Stimulated activated CD4-positive, alpha-beta T cell treated with anti-CD3 and anti-CD28 coated beads, Interleukin-12 subunit alpha, Interleukin-12 subunit beta, amount 100 ng/mL, for 24 hours (primary cell): ENCODE results near the gene CCDC170.

Experiments
- DNase-seq, 2 experiments: peaks; one replicate each; pipeline ENCODE4 v3.0.0-alpha.2; 2020; ENCODE audit warnings: low read depth in 2 of 2

CCDC170 gene

GRCh38 chr6:151656392-151656791 is 162.6 kb downstream of the CCDC170 start:
- DNase-seq: no peak

DNA sequence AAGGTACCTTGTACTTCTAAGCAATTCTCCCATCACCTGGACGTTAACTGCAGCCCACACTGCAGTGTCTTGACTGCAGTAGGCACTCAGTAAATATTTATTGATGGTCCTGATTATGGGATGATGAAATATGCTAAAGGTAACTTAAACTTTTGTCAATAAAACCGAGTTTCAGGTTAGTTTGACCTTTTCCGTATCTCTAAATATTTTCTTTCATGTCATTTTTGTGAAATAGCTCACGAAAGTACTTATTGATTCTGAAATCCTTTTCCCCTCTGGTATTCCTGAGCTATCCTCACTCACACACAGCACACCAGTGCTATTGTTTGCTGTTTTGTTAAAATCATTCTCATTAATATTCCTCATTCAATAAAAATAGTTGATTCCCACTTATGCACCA is 164.3 kb downstream of the CCDC170 start:
- no peak for DNase-seq

GRCh38 chr6:151659212-151659611 is 165.4 kb downstream of the CCDC170 start:
- no peak for DNase-seq

DNA sequence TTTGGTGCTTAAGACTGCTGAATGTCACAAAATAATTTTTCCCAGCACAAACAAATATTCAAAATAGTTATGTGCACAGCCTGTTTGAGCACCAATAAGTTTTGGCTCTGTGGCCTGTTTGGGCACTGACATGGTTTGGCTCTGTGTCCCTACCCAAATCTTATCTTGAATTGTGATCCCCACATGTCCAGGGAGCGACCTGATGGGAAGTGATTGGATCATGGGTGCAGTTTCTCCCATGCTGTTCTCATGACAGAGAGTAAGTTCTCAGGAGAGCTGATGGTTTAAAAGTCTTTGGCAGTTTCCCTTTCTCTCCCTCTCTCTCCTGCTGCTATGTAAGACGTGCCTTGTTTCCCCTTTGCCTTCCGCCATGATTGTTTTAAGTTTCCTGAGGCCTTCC is 167.7 kb downstream of the CCDC170 start:
- no peak for DNase-seq

- no peak for DNase-seq
Observed at GRCh38 chr6:151661928-151662327, 168.1 kb downstream of the CCDC170 start.

DNA sequence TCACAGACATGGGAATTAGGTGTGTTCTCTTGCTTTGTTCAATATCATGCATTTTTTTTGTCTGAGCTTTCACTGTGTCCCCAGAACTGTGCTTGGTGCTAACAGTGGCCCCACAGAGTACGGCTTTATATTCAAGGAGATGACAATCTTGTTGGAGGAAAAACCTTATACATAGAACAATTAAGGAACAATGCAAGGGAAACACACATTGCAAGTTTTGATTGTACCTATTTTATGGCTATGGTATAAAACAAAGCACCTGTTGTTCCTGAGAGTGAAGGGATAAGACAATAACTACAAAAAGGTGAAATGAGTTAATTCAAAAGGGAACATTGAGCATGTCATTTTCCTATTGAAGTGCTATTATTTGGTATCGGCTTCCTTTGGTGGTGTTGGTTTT is 169.7 kb downstream of the CCDC170 start:
- no peak for DNase-seq

DNA sequence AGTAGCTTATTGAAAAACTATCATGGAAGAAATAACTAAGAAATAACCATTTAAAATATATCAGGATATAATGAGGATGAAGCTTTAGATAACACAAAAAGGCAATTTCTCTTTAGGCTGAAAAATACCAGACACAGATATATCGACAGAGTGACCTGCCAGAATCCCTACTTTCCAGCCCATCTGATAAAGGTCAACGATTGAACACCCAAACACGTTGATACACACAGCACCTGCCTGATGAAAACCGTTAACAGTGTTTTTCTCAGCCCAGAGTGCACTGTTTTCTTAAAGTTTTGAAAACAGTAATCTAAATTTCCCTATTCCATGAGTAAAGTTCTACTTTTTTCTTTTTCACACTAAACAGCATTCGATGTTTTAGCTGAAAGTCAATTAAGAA is 170.6 kb downstream of the CCDC170 start:
- no peak for DNase-seq

DNA sequence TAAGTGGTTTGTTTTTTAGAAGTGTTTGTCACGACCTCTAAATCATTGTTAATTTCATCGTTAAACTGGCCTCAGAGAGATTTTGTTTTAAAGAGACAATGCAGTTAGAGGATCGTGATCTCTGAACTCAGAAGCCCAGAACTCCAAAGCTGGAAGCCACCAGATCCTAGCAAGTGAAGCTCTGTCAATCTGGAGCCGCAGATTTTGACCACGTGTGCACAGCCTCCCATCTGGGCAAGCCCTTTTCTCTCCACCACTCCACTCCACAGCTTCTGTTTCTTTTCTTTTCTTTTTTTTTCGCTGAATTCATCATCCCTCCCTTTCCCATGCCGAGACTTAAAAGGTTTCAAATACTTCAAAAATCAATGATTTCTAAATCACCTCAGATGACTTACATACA is 171.5 kb downstream of the CCDC170 start:
- no peak for DNase-seq

GRCh38 chr6:151666526-151666925 is 172.7 kb downstream of the CCDC170 start:
- no peak for DNase-seq

DNA sequence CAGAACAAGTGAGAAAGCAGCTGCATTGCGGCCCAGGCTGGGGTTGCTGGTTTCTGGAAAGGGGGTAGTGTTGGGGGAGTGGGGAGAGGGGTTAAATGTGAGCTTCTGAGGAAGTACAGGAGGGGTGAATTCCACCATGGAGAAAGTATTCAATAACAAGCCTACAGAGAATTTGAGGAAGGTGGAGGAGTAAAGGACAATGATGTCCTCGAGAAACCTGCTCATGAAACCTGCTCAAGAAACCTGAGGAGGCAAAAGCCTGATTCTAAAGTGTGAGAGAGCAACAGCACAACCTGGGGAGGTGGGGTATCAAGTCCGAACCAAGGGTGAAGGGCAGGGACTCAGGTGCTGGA is 175.4 kb downstream of the CCDC170 start:
- DNase-seq: no peak

- no peak for DNase-seq
Observed at GRCh38 chr6:151670116-151670515, 176.3 kb downstream of the CCDC170 start.
